ENCODE results near the gene OR52E8.

- TF ChIP-seq POLR2A (IDR thresholded peaks at IDR 0.05), result no peak
- no peak for TF ChIP-seq EP300 (IDR thresholded peaks at IDR 0.05)
Measured at GRCh38 chr11:5891216-5891800, 33.8 kb upstream of the OR52E8 start.

All from ovary (tissue), 1 donor.